A204.1 (cell line): ENCODE data around the gene NIFK.
"Not testable (repeated sequence)": the region's sequence is repeated elsewhere in the genome, so short reads cannot be mapped to it uniquely, and the experiment has no call there.

Experiments used
- FAIRE-seq: peaks from 2 replicates; lab custom pipeline; 2012; peaks lifted over from hg19 to GRCh38; lab: Jason Lieb, UNC

NIFK gene

GRCh38 chr2:121736462-121737336, at the start of gene NIFK:
Gene NIFK (minus strand): TSS chr2:121736875. CDS start chr2:121736850, 25 bp downstream.
- FAIRE-seq = no peak

DNA sequence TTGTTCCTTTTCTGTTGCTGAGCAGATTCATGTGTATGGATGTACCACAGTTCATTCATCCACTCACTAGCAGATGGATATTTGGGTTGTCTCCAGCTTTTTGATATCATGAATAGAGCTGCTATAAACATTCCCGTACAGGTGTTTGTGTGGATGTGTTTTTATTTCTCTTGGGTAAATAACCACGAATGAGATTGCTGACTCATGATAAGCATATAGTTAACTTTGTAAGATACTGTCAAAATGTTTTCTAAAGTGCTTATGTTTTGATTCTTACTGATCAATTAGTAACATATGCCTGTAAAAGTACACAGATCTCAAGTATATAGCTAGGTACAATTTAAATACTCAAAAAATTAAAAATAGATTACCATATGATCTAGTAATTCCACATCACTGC, 46.5 kb upstream of the NIFK start:
- no peak for FAIRE-seq

- FAIRE-seq = no peak
Observed at GRCh38 chr2:121778741-121779487, 42.2 kb upstream of the NIFK start.

GRCh38 chr2:121777699-121778058, 41.0 kb upstream of the NIFK start:
- FAIRE-seq = no peak

DNA sequence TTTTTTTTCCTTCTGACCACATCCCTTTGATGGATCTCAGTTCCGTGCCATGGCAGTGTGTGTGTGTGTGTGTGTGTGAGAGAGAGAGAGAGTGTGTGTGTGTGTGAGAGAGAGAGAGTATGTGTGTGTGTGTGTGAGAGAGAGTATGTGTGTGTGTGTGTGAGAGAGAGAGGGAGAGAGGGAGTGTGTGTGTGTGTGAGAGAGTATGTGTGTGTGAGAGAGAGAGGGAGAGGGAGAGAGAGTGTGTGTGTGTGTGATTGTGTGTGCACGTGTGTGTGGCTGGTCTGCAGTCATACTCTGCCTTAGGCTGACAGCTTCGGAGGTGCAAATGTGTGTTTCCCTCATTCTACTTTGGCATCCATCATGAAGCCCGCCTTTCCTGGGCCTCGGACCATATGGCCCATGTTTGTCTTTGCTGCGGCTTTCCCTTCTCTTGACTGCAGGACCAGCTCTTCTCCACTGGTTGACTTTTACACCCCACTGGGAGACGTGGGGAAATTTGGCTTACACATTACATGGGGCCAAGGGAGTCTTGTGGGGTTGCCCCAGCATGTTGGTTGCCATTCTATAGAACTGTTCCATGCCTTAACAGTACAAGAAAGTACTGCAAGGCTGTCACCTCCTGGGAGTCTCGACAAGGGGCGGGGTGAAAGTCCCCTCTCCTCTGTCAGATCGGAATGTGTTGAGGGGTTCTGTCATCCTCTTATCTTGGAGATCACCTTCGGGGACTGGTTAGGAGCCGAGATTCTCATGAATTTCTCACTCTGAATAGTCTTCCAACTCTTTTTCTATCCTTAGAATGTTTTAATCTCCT, 40.4 kb upstream of the NIFK start:
- FAIRE-seq = no peak

DNA sequence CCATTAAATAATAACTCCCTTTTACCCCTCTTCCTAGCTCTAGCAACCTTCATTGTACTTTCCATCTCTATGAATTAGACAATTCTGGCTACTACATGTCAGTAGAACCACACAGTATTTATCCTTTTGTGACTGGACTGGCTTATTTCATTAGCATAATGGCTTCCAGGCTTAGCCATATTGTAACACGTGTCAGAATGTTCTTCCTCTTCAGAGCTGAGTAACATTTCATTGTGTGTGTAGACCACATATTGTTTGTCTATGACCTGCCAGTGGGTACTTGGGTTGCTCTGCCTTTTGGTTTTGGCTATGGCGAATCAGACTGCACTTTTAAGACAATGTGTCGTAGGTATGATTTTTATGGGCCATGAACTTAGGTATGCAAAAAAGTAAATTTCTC, 39.7 kb upstream of the NIFK start:
- no peak for FAIRE-seq

DNA sequence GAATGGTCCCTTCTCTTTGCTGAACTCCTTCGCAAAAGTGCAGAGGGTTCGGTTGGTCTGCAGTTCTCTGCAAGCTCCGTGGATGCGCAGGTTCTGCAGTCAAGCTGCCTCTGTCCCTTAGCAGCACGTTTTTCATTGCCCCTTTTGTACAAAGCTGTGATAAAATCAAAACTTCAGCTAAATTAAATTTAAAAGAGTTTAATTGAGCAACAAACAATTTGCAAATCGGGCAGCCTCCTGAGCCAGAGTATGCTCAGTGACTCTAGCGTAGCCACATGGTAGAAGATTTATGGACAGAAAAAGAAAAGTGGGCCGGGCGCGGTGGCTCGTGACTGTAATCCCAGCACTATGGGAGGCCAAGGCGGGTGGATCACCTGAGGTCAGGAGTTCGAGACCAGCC, 37.6 kb upstream of the NIFK start:
- no peak for FAIRE-seq

- no peak for FAIRE-seq
Observed at GRCh38 chr2:121771976-121772742, 35.5 kb upstream of the NIFK start.

DNA sequence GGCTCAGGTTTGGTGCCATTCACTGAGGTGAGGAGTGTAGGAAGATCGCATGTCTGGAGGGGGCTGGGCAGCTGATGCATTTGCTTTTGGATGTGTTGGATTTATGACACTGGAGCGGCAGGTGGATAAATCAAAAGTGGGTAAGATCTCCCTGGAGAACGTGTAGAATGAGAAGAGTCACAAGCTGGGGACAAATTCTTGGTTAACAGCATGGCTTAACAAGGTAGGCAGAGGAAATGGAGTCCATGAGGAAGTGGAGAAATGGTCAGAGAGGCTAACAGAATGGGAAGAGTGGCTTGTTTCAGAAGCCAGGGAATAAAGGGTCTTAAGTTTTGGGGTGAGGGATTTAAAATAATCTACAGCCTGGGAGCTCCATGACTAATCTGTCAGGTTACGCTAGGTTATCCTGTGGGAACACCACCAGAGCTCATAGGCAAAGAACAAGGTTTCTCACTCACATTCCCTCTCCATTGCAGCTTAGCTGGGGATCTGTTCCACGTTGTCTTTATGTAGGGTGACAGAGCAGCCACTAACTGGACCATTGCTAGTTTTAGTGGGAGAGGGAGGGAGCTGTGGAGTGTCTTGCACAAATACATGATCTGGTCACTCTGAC, 31.6 kb upstream of the NIFK start:
- no peak for FAIRE-seq

DNA sequence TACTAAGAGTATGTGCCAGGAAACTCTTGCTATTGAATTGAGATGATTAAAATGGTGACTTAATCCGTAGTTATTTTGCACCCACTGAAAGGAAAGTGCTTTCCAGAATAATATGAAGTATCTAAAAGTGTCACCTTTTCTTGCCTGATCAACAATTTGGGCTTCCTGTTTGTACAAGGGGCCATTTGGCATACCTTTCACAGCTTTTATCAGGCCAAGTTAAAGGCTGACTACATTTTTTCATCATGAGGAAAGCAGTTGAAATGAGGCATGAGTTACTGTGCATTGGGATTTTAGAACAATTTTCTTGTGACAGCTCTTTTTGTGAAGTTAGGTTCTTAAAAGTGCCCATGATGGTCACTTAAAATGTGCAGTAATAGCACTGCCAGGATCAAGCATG, 29.9 kb upstream of the NIFK start:
- FAIRE-seq = no peak

- no peak for FAIRE-seq
Observed at GRCh38 chr2:121764681-121765228, 28.1 kb upstream of the NIFK start.

DNA sequence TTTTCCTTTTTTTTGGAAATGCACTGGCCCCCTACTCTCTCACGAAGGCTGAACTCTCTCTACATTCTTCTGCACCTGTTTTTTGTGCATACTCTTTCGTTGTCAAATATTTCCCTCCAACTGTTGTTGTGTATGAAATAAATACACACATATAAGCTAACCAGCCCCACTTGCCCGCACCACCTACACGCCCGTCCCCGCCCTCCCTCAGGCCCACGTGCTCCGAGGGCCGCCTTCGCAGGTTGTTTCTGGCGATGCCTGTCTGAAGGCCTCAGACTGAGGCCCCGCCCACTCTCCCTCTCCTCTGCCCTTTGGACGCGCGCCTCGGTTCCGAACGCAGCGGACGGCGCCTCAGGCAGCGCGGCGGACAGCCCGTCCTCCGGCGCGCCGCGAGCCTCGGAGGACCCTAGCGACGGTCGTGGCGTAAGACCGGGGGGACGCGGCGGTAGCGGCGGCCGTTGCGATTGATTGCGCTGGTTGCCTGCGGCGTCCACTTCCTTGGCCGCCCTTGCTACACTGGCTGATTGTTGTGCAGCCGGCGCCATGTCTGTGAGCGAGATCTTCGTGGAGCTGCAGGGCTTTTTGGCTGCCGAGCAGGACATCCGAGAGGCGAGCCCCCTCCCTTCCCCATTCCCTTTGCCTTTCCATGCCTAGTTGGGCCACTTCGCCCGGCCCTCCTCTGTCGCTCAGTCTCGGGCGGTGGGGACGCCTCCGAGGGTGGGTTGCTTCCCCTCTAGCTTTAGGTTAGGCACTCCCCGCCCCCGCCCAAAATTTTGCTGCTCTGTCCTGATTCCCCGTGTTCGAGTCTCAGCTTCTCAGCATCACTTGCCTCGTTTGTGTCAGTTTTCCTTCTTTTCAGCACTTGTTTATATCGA, 18.8 kb upstream of the NIFK start, which contains the start of gene TSN:
Gene TSN (plus strand): TSS at position 415 of the 875 bp plus-strand sequence. CDS start 129 bp downstream, at position 544.
- FAIRE-seq = no peak

DNA sequence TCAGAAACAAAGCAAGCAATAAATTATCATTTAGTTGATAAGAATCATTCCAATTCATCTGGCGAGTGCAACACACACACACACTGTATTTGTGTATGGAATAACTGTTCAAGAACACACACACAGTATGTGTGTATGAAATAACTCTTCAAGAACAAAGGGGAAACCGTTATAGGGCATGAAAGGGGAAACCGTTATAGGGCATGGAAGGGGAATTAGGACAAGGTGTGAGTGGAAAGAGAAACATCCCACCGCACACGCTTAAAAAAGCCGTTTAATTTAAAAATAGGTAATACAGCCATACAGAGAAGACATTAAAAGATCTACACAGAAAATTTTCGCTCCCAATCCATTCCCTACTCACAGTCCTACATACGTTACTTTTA, 18.2 kb upstream of the NIFK start:
- FAIRE-seq = no peak

- no peak for FAIRE-seq
Observed at GRCh38 chr2:121748202-121748601, 11.5 kb upstream of the NIFK start.

DNA sequence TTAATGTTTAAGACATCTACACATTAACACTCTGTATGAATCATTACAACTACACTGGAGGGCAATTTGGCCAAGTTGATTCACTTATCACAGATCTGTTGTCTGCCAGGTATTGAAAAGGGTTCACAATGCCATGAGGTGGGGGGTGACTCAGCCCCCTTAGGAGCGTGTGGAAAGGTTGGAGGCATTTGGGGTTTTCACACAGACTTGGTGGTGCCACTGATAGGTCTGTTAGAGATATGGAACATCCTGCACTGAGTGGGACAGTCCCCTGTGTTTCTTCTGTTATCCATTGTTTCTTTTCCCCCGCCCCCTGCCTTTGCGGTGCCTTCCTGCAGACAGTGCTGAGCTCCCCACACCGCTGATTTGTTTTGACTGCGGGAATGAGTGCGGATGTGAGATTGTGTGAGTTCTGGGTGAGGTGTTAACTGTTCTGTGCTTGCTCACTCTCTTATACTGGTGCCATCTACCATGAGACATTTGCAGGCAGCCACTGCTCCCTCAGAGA, 9.4 kb upstream of the NIFK start:
- no peak for FAIRE-seq

DNA sequence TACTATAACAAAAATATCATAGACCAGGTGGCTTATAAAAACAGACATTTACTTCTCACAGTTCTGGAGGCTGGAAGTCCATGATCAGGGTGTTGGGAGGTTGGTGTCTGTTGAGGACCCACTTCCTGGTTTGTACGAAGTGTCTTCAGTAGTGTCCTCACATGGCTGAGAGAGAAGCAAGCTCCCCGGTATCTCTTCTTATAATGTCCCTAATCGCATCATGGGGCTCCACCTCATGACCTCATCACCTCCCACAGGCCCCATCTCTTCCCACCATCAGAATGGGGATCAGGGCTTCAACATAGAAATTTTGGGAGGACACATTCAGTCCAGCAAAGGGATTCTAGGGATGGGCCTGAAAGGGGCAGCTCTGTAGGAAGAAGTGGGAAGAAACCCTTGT, 4.8 kb upstream of the NIFK start:
- no peak for FAIRE-seq

GRCh38 chr2:121740973-121741372, 4.3 kb upstream of the NIFK start:
- FAIRE-seq = no peak

- FAIRE-seq = no peak
Observed at GRCh38 chr2:121736140-121736461, 574 bp downstream of the NIFK start.

GRCh38 chr2:121735518-121736074, 1.1 kb downstream of the NIFK start:
- FAIRE-seq = no peak

GRCh38 chr2:121734544-121734943, 2.1 kb downstream of the NIFK start:
- not testable (repeated sequence) for FAIRE-seq
